HG02678 (cell line): ENCODE measurements around the gene DRAP1.
"Not testable (repeated sequence)": the region's sequence is repeated elsewhere in the genome, so short reads cannot be mapped to it uniquely, and the experiment has no call there.

Experiments used
- ATAC-seq: cut with Tn5 transposase; IDR thresholded peaks from one replicate; pipeline ENCODE4 v1.9.1; 2021; ENCODE audit warnings: mild to moderate bottlenecking, moderate library complexity; ENCODE audit not compliant: unreplicated experiment

The DRAP1 gene

DNA sequence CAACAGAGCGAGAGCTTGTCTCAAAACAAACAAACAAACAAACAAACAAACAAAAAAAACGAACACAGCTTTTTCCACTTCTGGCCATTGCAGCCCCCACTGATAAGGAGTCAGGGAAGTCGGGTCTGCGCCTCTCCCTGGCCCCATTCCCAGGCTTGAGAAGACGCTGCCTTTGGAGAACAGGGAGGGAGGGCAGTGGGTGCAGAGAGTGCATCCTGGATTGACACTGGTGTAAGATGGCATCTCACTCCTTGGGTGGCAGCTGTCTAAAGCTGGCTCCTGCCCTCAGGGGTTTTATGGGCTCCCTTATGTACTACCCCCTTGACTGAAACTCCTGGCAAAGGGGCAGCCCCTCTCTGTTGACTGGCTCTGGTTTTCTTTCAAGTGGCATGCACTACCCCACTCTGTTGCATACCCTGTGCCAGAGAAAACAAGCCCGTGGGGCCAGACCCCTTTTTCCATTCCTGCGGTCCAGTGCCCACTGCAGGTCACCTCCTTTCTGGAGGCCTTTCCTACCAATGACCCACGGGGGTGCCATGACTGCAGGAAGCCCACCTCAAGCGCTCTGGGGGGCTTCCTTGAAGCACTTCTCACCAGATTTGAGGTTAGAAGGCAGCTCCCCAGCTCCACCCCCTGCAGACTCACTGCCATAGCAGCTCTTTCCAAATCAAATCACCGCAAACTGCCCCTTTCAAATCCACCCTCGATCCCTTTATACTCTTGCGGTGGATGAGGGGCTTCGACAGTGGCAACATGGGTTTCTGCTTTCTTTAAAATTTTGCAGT, 12.7 kb downstream of the DRAP1 start:
- no peak for ATAC-seq

DNA sequence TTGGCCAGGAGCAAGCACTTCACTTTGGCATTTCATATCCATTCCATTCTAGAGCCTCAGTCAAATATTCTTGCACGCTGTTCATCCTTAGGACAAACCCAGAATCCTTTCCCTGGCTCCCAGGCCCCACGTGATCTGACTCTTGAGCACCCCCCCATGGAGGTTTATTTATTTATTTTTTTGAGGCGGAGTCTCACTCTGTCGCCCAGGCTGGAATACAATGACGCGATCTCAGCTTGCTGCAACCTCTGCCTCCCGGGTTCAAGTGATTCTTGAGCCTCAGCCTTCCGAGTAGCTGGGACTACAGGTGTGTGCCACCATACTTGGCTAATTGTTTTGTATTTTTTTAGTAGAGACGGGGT, 13.3 kb downstream of the DRAP1 start:
- no peak for ATAC-seq

DNA sequence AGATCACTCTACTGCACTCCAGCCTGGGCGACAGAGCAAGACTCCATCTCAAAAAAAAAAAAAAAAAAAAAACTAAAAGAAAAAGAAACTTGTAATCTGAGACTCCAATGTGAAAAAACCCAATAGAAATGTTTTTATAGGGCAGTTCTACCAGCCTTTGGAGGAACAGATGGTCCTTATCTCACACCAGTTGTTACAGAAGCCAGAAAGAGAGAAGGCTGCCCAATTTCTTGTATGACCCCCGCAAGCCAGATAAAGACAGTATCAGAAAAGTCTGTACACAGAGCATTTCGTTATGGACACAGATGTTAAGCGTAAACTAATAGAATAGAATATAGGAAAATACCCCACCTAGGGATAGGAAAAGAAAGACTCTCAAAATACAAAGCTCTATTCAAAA, 14.8 kb downstream of the DRAP1 start:
- ATAC-seq: no peak

DNA sequence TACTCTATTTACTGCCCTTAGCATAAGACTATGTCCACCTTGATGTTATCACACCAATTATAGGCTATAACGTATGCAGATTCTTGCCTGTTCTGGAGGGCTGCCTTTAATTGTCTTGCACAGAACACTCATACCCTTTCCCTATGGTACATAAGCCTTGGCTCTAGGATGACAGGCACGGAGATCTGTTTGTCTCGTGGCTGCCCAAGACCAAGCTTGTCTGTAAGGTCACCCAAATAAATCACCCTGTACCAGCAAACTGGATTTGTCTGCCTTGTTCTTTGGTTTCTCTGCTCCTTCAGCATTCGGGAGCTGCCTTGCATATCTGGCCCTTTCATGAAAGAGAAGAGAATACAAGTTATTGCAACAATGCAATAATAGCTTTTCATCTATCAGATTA, 18.5 kb downstream of the DRAP1 start:
- ATAC-seq: no peak

DNA sequence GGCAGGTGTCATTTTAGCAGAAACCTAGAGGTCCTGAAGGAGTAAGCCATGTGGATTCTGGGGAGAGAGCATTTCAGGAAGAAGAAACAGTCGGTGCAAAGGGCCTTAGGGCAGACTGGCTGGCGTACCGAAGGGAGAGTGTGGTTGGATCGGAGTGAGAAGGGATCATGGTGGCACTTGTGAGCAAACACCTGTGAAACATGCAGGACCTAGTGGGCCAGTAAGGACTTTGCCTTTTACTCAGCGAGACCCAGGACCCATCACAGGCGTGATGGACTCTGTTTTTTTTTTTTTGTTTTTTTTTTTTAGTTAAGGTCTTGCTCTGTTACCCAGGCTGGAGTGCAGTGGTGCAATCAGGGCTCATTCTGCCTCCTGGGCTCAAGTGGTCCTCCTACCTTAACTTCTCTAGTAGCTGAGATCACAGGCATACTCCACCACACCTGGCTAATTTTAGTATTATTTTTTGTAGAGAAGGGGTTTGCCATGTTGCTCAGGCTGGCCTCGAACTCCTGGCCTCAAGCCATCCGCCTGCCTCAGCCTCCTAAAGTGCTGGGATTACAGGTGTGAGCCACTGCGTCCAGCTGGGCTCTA, 22.6 kb downstream of the DRAP1 start:
- no peak for ATAC-seq

DNA sequence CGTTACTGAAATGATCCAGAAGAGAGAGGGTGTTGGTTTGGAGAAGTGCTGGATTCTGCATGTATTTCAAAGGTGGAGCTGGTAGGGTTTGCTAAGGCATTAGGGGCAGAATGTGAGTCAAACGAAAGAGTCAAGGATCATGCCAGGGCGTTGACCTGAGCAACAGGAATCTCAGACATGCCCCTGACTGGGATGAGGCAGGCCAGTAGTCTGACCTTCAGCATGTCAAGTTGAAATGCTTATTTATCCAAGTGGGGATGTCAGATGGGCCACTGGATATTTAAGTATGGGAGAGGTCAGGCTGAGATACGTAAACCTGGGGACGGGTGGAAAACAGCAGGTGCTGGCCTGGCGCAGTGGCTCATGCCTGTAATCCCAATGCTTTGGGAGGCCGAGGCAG, 23.3 kb downstream of the DRAP1 start:
- no peak for ATAC-seq

DNA sequence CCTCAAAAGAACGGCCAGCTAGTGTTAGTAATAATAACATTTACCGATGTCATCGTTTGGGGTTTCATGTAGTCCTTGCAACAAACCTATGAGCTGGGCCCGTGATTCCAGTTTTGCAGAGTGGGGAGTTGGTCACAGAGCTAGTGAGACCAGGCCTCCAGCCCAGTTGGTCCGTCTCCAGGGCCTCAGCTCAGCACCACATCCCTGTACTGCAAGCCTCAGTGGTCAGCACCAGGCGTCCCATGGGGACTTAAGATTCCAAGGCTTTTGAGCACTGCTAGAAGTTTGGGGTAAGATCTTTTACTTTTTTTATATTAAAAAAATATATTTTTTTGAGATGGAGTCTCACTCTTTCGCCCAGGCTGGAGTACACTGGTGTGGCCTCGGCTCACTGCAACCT, 25.0 kb downstream of the DRAP1 start:
- ATAC-seq: no peak

DNA sequence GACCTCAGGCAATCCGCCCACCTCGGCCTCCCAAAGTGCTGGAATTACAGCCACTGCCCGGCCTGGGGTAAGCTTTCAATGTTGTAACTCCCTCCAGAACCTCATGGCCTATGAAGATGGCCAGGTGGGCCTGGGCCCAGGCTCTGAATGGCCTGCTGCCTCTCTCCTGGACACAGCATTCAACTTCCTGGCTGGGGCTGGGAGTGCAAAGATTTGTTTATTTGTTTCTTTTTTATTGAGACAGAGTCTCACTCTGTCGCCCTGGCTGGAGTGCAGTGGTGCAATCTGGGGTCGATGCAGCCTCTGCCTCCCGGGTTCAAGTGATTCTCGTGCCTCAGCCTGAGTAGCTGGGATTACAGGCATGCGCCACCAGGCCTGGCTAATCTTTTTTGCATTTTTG, 25.5 kb downstream of the DRAP1 start:
- no peak for ATAC-seq

DNA sequence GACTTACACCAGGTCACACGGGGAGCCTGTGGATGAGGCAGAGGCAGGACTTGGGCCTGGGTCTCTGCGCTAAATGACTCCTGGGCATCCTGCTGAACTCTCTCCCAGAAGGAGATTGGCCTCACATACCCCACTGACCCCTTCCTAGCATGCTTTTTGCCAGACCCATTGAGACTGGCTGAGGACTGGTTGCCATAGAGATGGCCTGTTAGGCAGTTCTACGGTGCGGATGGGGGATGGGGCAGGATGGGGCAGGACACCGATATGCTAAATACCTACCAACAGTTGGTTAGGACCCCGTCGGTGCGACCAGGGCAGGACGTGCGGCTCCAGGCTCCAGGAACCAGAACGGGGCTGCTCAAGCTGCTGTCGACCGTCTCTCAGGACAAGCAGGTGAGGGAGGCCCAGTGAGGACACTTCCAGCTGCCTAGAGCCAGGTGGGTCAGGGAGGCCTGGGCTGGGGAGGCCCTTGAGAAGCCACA, 26.2 kb downstream of the DRAP1 start, which contains the start of gene TSGA10IP:
TSGA10IP (plus strand) TSS at position 51 of the 482 bp plus-strand sequence; CDS start at position 247, 196 bp downstream.
- no peak for ATAC-seq

DNA sequence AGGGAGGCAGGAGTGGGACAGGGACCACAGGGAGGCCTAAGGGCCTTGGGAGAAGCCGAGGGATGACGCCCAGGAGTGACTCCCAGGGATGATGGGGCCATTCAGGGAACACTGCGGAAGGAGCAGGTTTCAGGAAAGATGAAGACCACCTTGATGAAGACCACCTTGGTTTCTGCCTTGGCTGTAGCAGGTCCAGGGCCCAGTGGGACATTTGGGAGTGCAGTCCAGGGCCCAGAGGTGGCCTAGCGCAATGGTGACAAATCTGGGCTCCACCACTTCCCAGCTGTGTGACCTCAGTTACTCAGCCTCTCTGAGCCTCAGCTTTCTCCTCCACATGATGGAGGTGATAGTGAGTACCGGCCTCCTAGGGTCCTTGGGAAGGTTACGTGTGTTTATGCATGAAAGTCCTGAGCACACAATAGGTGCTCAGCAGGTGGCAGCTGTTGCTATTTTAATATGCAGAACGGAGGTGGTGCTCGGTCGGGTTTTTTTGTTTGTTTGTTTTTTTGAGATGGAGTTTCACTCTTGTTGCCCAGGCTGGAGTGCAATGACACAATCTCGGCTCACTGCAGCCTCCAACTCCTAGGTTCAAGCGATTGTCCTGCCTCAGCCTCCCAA, 26.8 kb downstream of the DRAP1 start:
- ATAC-seq: no peak

DNA sequence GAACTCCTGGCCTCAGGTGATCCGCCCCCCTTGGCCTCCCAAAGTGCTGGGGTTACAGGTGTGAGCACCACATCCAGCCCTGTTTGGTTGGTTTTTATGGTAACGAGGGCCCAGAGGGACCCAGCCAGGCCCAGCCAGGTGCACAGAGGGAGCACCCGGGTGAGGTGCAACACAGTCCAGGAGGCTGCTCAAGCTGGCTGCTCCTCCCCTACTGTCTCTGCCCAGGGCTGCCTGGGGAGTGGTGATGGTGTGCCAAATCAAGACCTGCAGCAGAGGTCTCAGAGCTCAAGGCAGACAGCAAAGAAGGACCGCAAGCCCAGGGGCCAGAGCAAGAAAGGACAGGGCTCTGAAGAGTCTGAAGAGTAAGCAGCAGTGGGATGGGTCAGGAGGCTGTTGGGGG, 27.4 kb downstream of the DRAP1 start:
- no peak for ATAC-seq

DNA sequence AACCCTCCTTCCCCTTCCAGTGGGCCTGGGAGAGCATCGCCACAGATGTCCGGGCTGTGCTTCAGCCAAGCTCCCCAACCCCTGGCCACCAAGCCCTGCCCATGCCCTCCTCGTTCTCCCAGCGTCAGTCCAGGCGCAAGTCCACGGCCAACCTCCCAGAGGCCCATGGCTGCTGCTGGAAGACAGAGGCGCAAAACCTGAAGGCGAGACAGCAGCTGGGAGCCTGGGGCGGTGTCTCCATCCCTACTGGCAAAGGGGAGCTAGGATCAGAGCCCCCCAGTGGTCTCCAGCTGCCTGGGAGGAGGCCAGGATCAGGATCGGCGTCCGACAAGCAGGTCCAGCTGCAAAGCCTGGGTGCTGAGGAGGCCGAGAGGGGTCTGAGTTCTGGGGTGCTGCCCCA, 27.9 kb downstream of the DRAP1 start:
- no peak for ATAC-seq

DNA sequence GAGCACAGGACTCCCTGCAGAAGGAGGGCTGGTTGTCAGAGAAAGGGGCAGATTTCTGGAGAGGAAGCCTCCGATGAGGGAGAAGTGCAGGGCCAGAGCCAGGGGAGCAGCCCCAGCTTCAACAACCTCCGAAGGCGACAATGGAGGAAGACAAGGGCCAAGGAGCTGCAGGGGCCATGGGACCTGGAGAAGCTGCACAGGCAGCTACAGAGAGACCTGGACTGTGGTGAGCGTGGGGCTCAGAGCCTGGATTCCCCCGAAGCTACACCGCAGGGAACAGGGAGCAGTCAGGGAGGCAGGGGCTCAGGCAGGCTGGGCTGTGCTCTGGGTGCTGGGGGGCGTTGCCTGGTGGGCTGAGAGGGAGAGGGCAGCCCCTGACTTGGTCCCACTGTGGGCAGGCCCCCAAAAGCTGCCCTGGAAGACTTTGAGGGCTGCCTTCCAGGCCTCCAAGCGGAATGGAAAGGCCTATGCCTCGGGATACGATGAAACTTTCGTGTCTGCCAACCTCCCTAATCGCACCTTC, 28.4 kb downstream of the DRAP1 start:
- no peak for ATAC-seq

DNA sequence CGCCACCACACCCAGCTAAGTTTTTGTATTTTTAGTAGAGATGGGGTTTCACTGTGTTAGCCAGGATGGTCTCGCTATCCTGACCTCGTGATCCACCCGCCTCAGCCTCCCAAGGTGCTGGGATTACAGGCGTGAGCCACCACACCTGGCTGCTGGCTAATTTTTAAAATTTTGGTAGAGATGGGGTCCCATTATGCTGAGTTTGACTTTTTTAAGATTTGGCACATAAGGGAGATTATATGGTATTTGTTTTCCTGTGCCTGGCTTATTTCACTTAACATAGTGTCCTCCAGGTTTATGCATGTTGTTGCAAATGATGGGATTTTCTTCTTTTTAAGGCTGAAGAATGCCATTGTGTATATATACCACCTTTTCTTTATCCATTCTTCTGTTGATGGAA, 31.5 kb downstream of the DRAP1 start:
- not testable (repeated sequence) for ATAC-seq

DNA sequence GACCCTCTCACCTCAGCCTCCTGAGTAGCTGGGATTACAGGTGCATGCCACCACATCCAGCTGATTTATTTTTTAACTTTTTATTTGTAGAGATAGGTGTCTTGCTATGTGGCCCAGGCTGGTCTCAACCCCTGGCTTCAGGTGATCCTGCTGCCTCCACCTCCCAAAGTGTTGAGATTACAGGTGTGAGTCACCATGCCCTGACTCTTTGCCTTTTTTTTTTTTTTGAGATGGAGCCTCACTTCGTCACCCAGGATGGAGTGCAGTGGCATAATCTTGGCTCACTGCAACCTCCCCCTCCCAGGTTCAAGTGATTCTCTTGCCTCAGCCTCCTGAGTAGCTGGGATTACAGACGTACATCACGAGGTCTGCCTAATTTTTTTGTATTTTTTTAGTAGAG, 32.4 kb downstream of the DRAP1 start:
- ATAC-seq: not testable (repeated sequence)

DNA sequence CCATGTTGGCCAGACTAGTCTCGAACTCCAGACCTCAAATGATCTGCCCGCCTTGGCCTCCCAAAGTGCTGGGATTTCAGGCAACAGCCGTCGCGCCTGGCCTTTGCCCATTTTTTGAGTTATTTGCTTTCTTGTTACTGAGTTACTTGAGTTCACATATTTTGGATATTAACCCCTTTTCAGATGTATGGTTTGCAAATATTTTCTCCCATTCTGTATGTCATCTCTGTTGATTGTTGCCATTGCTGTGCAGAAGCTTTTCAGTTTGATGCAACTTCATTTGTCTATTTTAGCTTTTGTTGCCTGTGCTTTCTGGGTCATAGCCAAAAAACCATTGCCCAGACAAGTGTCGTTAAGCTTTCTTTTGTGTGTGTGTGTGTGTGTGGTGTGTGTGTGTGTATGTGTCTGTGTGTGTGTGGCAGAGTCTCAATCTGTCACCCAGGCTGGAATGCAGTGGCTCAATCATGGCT, 32.9 kb downstream of the DRAP1 start:
- ATAC-seq: no peak

DNA sequence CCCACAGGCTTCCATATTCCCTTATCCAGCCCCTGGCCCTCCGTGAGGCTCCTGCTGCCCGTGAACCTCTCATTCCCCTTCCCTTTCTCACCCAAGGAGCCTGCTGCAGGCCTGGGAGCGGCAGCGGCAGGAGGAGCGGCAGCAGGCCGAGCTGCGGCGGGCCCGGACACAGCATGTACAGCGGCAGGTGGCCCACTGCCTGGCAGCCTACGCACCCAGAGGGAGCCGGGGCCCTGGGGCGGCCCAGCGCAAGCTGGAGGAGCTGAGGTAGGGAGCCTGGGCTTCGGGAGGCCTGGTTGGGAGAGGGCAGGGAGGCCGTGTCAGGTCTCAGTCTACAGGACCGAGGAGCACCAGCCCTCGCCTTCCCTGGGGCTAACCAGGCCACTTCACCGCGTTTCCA, 34.2 kb downstream of the DRAP1 start:
- ATAC-seq: no peak

DNA sequence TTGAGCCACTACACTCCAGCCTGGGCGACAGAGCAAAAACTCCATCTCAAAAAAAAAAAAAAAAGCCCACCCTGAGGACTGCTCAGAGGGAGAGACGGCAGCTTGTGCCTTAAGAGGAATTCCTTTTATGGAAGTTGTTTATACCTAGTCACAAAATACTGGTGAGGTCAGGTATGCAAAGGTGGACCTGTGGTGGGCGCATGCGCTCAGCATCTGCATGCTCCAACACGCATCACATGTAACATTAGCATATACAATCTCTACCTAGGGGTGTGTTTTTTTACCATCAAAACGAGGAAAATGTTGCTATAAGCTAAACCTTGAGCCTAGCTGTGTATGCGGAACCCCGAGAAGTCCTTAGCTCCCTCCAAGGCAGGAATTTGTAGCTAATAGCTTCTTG, 35.5 kb downstream of the DRAP1 start:
- ATAC-seq: no peak

DNA sequence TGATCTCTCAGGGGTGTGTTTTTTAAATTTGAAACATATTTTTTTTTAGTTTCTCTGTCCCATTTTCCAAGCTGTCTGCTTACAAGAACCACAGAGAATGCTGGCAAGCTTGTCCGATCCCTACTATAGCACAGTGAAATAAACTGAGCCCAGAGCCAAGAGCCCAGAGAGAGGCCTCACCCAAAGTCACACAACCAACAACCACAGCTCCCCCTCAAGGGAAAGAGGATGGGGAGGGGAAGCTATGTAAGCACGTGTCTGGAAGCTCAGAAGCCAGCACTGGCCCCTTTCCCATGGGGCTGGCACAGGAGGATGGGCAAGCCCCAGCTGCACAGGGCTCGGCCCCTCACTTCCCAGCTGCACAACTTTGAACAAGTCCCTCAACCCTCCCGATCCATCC, 39.1 kb downstream of the DRAP1 start:
- ATAC-seq: no peak

DNA sequence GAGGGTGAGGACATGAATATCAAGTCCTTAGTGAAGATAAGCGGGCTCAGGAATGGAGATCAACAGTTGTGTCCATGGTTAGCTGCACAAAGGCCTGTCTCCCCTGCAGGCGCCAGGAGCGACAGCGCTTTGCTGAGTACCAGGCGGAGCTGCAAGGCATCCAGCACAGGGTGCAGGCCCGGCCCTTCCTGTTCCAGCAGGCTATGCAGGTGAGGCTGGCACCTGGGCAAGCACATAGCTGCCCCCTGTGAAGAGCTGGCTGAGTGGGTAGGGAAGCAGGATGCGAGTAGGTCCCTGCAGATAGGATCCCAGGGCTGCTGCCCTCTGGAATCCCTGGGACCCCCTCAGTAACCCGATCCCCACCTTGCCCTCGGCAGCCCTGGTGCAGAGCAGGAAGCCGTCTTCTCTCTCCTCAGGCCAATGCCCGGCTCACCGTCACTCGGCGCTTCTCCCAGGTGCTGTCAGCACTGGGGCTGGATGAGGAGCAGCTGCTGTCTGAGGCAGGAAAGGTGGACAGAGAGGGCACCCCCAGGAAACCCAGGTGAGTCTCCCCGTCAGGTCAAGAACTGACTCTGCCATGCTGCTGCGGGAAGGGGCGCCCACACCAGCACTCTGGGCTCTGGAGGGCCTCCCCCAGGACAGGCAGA, 39.7 kb downstream of the DRAP1 start:
- no peak for ATAC-seq

DNA sequence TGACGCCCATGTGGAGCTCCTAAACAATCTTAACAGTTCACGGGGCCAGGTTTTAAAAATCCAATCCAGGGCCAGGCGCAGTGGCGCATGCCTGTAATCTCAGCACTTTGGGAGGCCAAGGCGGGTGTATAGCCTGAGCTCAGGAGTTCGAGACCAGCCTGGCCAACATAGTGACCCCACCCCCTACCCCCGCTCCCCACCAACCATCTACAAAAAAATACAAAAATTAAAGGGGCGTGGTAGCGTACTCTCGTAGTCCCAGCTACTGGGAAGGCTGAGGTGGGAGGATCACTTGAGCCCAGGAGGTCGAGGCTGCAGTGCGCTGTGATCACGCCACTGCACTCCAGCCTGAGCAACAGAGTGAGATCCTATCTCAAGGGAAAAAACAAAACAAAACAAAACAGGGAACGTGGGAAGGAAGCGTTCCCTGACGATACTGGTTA, 41.6 kb downstream of the DRAP1 start:
- no peak for ATAC-seq
